GM18507 (cell line): ENCODE results near the gene MOCOS.
"Not testable (repeated sequence)": the region's sequence is repeated elsewhere in the genome, so short reads cannot be mapped to it uniquely, and the experiment has no call there.

Experiments
- DNase-seq: peaks from one replicate; pipeline ENCODE4 v3.0.0; 2011; ENCODE audit warnings: low read depth; ENCODE audit not compliant: insufficient read length; ENCODE audit errors: extremely low spot score
- FAIRE-seq: peaks from 2 replicates; lab custom pipeline; 2011; peaks lifted over from hg19 to GRCh38; lab: Jason Lieb, UNC

Gene MOCOS

DNA sequence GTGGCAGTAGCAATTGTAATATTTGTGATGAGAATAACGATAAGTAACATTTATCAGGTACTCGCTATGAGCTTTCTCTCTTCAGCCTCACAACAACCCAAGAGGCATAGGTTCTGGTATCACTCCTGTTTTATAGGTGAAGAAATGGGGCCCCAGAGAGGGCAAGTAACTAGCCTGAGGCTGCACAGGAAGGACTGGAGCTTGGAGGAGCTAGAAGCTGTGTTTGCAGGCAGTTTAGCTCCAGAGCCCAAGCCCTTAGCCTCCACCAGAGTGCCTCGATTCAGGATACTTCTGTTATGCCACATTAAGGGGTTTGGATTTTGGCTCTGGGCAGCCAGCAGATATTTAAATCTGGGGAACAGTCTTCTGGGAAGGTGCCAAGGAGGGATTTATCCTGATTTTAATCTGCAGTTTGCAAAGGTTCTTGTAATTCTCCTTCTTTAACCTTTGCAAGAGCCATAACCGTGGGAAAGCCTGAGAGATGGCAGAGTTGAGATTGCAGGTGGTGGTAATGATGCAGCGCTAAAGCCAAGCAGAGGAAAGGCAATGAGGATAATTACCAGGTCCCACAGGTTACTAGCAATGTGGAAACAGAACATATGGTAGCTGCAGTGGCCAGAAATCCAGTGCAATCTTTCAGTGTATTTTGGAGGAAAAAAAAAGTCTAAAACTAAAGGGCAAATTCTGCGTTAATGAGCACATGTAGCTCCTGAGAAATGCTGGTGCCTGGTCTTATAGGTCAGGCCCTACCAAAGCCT is 9.1 kb downstream of the MOCOS start:
- DNase-seq: no peak
- no peak for FAIRE-seq

DNA sequence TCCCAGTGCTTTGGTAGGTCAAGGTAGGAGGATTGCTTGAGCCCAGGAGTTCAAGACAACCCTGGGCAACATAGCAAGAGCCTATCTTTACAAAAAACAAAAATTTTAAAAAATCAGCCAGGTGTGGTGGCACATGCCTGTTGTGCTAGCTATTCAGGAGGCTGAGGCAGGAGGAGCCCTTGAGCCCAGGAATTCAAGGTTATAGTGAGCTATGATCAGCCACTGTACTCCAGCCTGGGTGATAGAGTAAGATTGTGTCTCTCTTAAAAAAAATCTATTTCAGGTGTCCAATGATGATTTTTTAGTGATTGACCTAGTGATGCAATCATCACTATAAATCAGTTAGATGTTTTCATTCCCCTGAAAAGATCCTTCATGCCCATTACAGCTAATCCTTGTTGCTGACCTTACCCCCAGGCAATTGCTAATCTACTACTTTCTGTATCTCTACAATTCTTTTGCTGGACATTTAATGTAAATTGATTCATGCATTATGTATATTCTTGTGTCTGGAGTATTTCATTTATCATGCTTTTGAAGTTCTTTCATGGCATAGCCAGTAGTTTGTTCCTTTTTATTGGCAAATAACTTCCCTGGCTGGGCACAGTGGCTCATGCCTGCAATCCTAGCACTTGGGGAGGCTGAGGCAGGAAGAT is 10.3 kb downstream of the MOCOS start:
- DNase-seq (no peak), FAIRE-seq (no peak)

DNA sequence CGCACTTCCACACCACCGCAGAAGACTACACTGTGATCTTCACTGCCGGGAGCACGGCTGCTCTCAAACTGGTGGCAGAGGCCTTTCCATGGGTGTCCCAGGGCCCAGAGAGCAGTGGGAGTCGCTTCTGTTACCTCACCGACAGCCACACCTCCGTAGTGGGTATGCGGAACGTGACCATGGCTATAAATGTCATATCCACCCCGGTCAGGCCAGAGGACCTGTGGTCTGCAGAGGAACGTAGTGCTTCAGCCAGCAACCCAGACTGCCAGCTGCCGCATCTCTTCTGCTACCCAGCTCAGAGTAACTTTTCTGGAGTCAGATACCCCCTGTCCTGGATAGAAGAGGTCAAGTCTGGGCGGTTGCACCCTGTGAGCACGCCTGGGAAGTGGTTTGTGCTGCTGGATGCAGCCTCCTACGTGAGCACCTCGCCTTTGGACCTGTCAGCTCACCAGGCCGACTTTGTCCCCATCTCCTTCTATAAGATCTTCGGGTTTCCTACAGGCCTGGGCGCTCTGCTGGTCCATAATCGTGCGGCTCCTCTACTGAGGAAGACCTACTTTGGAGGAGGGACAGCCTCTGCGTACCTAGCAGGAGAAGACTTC is 12.5 kb downstream of the MOCOS start:
- no peak for DNase-seq

DNA sequence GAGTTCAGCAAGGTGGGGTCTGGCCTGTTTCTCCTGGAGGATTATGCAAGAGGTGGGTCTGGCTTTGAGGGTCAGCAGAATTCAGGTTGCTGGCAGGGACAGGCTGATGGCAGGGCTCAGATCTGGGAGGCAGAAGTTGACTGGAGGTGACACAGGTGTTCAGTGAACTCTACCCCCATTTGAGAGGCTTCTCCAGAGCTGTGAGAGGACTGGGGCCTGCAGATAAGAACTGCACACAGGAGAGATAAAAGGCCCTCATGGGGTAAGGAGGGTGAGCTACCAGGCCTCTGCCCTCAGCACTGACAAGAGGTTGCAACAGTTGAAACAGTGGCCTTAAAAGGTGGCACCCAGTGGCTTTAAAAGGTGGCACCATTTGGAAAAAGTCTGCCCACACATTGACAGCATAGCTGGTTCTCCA is 13.1 kb downstream of the MOCOS start:
- DNase-seq (no peak), FAIRE-seq (no peak)

More for the DNA sequence above, 12.5 kb downstream of the MOCOS start:
- FAIRE-seq: no peak

DNA sequence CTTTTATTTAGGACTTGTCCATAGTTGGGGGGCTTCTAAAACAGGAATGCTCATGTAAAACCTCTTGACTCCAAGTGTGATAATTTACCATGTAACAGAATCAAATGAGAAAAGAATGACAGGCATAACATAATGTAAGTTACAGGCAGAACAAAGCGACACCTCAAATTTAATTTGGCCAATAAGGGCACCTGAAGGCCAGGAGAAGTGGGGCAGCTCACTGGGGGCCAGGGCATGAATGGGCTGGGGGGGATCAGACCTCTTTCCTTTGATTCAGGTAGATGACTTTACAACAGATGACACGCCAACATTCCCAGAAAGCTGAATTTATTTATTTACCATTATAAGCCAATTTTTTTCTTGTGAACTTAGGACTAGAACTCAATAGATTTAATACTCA is 14.5 kb downstream of the MOCOS start:
- DNase-seq (no peak), FAIRE-seq (no peak)

DNA sequence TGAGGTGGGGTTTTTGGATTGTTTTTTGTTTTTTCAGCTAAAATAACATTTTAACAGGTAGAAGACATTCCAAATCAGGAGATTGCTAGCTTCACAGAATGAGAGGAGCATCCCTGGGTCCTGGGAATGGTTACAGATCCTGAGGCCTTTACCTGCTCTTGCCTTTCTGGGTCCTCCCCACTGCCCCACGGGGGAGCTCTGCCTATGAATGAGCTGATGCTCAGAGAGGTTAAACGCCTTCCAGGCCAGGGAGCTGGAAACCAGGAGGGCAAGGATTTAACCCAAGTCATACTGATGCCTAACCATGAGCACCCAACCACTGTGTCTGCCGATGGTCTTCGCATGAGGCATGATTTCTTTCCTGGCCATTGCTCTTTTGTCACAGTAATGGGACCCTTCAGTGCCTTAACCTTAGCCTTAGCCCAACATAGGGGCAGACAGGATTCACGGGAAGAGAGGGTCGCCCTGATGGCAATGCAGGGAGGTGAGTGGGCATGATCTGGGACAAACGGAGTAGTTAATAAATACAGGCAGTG is 16.1 kb downstream of the MOCOS start:
- DNase-seq: no peak
- no peak for FAIRE-seq

DNA sequence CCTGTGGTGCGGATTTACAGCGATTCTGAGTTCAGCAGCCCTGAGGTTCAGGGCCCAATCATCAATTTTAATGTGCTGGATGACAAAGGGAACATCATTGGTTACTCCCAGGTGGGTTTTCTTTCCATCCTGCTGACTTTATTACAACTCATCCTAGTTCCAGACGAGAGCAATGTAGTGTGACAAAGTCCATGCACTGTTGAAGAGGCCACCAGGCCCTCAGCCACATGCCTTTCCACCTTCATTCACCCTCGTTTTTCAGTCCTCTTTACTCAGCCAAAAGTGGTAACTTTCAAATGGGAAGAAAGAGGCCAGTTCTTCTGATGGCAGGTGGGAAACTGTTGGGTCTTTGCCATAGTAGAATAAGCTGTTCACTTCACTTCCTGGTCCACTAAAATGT is 17.9 kb downstream of the MOCOS start:
- FAIRE-seq (no peak), DNase-seq (no peak)

DNA sequence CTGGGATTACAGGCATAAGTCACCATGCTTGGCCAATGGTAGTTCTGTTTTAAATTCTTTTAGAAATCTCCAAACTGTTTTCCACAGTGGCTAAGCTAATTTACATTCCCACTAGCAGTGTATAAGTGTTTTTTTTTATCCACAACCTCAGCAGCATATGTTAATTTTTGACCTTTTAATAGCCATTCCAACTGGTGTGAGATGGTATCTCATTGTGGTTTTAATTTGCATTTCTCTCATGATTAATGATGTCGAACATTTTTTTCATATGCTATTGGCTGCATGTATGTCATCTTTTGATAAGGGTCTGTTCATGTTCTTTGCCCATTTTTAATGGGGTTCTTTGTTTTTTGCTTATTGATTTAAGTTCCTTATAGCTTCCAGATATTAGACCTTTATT is 20.0 kb downstream of the MOCOS start:
- FAIRE-seq (no peak), DNase-seq (no peak)

DNA sequence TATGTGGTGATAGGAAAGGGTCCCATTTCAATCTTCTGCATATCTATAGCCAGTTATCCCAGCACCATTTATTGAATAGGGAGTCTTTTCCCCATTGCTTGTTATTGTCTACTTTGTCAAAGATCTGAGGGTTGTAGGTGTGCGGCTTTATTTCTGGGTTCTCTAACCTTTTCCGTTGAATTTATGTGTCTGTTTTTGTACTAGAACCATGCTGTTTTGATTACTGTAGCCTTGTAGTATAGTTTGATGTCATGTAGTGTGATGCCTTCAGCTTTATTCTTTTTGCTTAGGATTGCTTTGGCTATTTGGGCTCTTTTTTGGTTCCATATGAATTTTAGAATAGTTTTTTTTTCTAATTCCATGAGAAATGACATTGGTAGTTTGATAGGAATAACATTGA is 20.7 kb downstream of the MOCOS start:
- DNase-seq, FAIRE-seq: not testable (repeated sequence)

DNA sequence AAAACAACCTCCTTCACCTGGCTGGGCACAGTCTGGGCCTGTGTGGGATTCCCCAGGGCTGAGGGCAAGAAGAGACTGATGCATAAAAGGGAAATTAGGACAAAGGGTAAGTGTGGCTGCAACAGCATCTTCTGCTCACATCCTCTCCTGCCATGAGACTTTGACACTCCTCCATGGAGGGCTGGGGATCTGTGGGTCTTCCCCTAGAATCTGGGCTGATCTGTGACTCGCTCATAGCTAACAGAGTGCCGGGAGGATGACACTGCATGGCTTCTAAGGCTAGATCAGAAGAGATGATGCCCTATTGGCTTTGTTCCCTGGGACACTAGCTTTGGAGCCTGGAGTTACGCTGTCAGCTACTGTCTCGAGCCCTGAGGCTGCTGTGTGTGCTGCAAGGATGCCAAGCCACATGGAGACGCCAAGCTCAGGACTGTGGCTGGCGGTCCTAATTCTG is 24.3 kb downstream of the MOCOS start:
- FAIRE-seq: no peak
- no peak for DNase-seq

DNA sequence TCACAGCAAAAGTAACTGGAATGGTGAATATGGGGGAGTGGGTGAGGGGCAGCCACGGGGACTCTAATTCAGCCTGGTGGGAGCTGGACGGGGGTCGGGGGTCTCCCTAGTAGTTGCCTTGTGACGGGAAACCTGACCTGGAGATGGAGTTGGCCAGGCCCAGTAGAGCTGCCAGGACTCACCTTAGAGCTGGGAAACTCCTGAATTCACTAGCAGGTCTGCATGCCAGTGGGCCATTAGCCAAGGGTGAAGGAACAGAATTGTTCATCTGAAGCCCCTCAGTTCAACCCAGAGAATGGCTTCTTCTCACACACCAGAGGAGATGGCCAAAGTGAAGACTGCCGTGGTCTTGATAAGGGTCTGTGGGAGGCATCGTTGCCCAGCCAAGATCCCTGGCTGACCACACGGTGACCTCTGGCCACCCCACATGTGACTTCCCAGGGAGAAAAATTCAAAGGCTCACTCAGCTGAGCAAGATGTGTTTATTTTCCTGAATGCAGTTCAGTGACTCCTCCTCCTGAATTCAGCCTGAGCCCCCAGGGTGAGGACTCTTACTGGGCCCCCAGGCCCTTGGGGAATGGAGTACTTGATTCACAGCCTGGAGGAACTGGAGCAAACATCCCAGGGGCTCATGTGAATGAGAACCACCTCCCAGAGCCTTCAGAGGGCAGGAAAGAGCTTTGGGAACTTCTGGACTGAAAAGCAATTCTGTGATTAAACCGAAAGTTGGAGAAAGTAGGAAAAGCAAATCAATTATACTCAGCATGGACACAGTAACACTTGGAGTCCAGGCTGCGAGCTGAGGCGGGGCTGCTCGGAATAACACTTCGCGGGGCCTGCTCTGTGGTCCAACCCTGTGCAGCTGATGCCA is 25.2 kb downstream of the MOCOS start:
- DNase-seq (no peak), FAIRE-seq (no peak)

DNA sequence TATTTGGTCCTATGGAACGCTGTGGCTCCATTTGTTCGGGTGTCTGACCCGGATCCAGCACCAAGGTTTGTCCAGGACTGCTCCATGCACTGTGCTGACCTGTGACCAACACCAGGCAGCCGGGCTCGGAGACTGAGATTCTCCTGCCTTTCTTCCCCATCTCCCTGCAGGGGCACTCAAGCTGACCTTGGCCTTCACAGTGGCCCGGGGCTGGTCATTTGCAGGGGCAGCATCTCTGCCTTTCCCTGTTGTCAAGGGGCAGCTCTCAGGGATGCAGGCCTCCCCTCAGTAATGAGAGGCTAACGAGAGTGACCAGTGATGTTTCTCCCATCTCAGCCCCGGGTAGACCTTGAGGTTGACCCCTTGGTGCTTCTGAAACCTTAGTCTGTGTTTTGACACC is 27.5 kb downstream of the MOCOS start:
- DNase-seq: no peak
- FAIRE-seq: no peak

DNA sequence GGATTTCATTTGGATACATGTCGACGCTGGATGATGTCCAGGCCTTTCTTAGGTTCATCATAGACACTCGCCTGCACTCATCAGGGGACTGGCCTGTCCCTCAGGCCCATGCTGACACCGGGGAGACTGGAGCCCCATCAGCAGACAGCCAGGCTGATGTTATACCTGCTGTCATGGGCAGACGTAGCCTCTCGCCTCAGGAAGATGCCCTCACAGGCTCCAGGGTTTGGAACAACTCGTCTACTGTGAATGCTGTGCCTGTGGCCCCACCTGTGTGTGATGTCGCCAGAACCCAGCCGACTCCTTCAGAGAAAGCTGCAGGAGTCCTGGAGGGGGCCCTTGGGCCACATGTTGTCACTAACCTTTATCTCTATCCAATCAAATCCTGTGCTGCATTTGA is 28.3 kb downstream of the MOCOS start:
- DNase-seq (no peak), FAIRE-seq (no peak)

DNA sequence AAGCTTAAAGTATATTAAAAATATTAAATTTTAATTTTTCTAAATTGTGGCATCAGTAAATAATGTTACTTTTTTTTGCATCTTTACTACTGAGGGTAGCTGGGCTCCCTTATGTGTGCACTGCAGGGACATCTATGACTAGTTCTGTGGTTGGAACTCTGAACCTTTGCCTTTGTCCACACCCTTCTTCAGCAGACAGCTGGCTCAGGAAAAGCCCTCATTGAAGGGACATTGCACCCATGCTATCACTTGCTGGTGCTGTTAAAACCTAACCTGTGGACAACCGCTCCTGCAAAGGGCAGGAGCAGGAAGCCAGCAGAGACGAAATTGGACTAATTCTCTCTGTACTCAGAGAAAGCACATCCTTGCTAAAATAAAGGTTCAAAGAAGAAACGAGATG is 30.1 kb downstream of the MOCOS start:
- DNase-seq: no peak
- no peak for FAIRE-seq

DNA sequence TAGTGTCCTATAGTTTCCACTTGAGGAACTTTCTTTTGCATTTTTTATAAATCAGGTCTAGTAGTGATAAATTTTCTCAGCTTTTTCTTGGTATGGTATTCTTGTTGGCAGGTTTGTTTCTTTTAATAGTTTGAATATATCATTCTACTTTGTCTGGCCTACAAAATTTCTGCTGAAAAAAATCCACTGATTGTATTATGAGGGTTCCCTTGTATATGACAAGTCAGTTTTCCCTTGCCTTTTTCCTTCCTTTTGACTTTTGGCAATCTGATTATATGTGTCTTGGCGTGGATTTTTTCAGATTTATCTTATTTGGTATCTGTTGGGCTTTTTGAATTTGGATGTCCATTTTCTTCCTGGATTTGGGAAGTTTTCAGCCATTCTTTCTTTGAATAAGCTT is 41.9 kb downstream of the MOCOS start:
- FAIRE-seq (no peak), DNase-seq (no peak)

DNA sequence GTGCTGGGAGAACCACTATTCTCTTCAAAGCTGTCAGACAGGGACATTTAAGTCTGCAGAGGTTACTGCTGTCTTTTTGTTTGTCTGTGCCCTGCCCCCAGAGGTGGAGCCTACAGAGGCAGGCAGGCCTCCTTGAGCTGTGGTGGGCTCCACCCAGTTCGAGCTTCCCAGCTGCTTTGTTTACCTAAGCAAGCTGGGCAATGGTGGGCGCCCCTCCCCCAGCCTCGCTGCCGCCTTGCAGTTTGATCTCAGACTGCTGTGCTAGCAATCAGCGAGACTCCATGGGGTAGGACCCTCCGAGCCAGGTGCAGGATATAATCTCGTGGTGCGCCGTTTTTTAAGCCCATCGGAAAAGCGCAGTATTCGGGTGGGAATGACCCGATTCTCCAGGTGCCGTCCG is 53.2 kb downstream of the MOCOS start:
- not testable (repeated sequence) for DNase-seq, FAIRE-seq

DNA sequence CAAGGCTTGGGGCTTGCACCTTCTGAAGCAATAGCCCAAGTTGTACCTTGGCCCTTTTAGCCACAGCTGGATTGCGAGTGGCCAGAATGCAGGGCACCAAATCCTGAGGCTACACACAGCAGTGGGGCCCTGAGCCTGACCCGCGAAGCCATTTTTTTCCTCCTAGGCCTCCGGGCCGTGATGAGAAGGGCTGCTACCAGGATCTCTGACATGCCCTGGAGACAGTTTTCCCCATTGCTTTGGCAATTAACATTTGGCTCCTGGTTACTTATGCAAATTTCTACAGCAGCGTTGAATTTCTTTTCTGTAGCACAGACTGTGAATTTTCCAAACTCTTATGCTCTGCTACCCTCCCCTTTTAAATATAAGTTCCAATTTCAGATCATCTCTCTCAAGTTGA is 54.5 kb downstream of the MOCOS start:
- DNase-seq (no peak), FAIRE-seq (no peak)

DNA sequence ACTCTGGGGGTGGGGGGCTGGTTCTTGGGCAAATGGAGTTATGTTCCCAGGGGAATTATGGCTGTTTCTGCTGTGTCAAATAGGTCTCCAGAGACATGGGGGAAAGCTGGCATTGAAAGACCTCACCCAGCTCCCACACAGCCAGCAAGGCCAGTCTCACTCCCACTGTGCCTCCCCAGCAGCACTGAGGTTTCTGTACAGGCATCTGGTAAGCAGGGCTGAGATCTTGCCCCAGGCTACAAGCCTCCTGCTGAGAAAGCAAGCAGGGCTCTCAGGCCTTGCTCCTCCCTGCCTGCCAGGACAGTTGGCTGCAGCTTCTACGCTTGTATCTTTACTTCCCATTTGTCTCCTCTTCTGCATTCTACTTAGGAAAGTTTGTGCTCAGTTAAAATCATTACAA is 59.7 kb downstream of the MOCOS start:
- DNase-seq (no peak), FAIRE-seq (peak; percentile 29)

DNA sequence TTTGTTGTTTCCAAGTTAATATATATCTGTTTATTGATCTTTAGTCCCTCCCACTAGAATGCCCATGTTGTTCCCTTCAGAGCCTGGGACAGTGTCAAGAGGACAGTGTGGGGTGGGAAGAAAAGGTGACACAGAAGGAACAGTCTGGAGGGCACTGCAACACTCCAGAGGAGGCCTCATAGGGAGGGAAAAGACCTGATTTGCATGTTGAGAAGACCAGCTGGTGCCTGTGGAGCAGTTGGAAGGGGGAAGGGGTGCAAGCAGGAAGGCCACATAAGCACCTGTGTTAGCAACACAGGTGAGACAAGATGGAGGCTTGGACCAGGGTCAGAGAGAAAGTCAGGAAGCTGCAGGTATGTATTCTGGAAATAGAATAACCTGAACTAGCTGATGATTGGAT is 62.1 kb downstream of the MOCOS start:
- DNase-seq: no peak
- FAIRE-seq: no peak

DNA sequence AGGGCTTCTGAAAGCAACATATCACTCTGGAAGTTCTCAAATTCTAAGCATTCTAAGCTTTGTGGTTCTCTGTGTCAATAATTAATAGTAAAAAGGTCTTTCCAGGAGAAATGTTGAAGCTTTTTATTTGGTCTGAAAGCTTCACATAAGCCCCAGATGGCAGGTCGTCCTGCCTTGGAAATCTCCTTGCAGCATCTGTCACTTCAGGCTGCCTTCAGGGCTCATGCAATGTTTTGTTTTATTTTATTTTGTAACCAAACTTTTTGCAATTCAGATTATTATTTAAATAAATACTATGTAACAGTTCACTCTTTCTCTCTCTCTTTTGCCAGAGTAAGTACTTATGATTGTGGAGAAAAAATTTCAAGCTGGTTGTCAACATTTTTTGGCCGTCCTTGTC is 63.5 kb downstream of the MOCOS start:
- no peak for DNase-seq
- no peak for FAIRE-seq
